ENCODE data around the gene EPN2. TPM values are rescaled to one million over a fixed set of nuclear protein-coding genes. Genes with fewer than 3 reads are reported as not detected.

EPN2 gene
- total and polyA plus RNA-seq, 10 of the 15 experiments (the other 5 are each of a cell fraction or from before 2014, with no cell fraction given) = 0.26 to 8.4 (median 4.7) TPM

GRCh38 chr17:19359856-19360255 is 122.7 kb downstream of the EPN2 start:
- no peaks in the 10 kb centered on the region for H3K36me3 ChIP-seq (ENCODE audit: control insufficient read depth in 2 of 2, insufficient read depth in 2 of 2, low read length in 1 of 2)
- H2AFZ ChIP-seq (ENCODE audit: control insufficient read depth, low read depth, low read length) = no peak overlapping the region
- no peak for TF ChIP-seq PML (IDR thresholded peaks at IDR 0.05; ENCODE audit: low read length)
- no peak for TF ChIP-seq SMAD1 (IDR thresholded peaks at IDR 0.05; ENCODE audit: low read depth, partially characterized antibody)
- TF ChIP-seq NFYA (IDR thresholded peaks at IDR 0.05; ENCODE audit: borderline replicate concordance, low read depth, low read length) = no peak
- TF ChIP-seq DPF2 (IDR thresholded peaks at IDR 0.05) = no peak
- TF ChIP-seq E2F8 (IDR thresholded peaks at IDR 0.05; ENCODE audit: low read depth, partially characterized antibody) = no peak
- TF ChIP-seq ZNF217 (IDR thresholded peaks at IDR 0.05) = no peak
- TF ChIP-seq ZZZ3 (IDR thresholded peaks at IDR 0.05; ENCODE audit: control insufficient read depth, insufficient read length, low read depth) = no peak
- TF ChIP-seq ZBTB33 (IDR thresholded peaks at IDR 0.05) = no peak
- TF ChIP-seq ZNF274 (IDR thresholded peaks at IDR 0.05; ENCODE audit: insufficient read depth, insufficient read length) = no peak
- no peak for TF ChIP-seq STAT3 (IDR thresholded peaks at IDR 0.05; ENCODE audit: low read depth, low read length)
- H3K4me3 ChIP-seq = no peak overlapping the region
- no TSS peak for BruUV-seq (replicated peaks)
- in situ Hi-C loops (cut with MboI) = loop anchor here (5.0 kb wide), 1 partner anchor 87 kb away; no protein-coding TSS in a partner anchor
- POLR2A ChIA-PET = no interaction called here
- FAIRE-seq = no peak
- SMC1A ChIA-PET (ENCODE audit: uncharacterized antibody, unreplicated experiment) = no interaction called here
- no peak for DNase-seq (ENCODE audit: low read depth, low spot score)
- intact Hi-C loops (cut with micrococcal nuclease; ENCODE audit: unreplicated experiment) = loop anchor here (5.0 to 10.0 kb wide), 2 partner anchors 152 to 285 kb away; partner anchors contain the start of gene ALDH3A2
- H3K27me3 ChIP-seq (replicated peaks in 1 of 2; ENCODE audit: control insufficient read depth in 2 of 2, insufficient read depth in 2 of 2, low read length in 1 of 2) = no peaks in the 10 kb centered on the region; a peak in 2 of 4 replicates
- H3K79me2 ChIP-seq (ENCODE audit: control insufficient read depth, insufficient read depth, low read length) = no peaks in the 10 kb centered on the region
- no peak for ATAC-seq
- H3K9me3 ChIP-seq (replicated peaks; ENCODE audit: control insufficient read depth, insufficient read depth, low read length) = no peaks in the 10 kb centered on the region
- peaks cover 7% of the 10 kb centered on the region for H3K4me1 ChIP-seq (ENCODE audit: control insufficient read depth, insufficient read depth, low read length)
- 45% methylated on average over 5 of the region's 5 CpGs for WGBS (ENCODE audit: insufficient coverage, insufficient replicate concordance, low lambda C conversion rate, missing lambda C conversion rate)
- H3K4me2 ChIP-seq (ENCODE audit: control insufficient read depth, insufficient read depth) = no peak overlapping the region
- no peak overlapping the region for H3K27ac ChIP-seq (ENCODE audit: control insufficient read depth, insufficient read depth)
- H3K9ac ChIP-seq (ENCODE audit: control insufficient read depth, insufficient read depth, low read length) = no peak overlapping the region
- RAD21 ChIA-PET (ENCODE audit: unreplicated experiment) = no interaction called here
- H4K20me1 ChIP-seq (ENCODE audit: control insufficient read depth, insufficient read depth) = no peaks in the 10 kb centered on the region
- CTCF ChIA-PET = interaction anchor here (0.6 to 1.7 kb wide), 3 partner anchors 10 to 87 kb away, joined by 4 to 5 read pairs (median 5); partner anchors contain the start of gene MAPK7

All from GM12878 (cell line).